ENCODE results near the gene TP53.
A peak's percentile ranks its signal among the peaks of the same experiment; 100 is the strongest.
"Not testable (repeated sequence)": the region's sequence is repeated elsewhere in the genome, so short reads cannot be mapped to it uniquely, and the experiment has no call there.

TP53 gene

GRCh38 chr17:7629939-7630571 is 57.2 kb downstream of the TP53 start, which contains the start of gene SHBG:
TSS of gene SHBG (plus strand) at chr17:7630135. CDS start at chr17:7630173, 38 bp downstream.
- no peak for DNase-seq

DNA sequence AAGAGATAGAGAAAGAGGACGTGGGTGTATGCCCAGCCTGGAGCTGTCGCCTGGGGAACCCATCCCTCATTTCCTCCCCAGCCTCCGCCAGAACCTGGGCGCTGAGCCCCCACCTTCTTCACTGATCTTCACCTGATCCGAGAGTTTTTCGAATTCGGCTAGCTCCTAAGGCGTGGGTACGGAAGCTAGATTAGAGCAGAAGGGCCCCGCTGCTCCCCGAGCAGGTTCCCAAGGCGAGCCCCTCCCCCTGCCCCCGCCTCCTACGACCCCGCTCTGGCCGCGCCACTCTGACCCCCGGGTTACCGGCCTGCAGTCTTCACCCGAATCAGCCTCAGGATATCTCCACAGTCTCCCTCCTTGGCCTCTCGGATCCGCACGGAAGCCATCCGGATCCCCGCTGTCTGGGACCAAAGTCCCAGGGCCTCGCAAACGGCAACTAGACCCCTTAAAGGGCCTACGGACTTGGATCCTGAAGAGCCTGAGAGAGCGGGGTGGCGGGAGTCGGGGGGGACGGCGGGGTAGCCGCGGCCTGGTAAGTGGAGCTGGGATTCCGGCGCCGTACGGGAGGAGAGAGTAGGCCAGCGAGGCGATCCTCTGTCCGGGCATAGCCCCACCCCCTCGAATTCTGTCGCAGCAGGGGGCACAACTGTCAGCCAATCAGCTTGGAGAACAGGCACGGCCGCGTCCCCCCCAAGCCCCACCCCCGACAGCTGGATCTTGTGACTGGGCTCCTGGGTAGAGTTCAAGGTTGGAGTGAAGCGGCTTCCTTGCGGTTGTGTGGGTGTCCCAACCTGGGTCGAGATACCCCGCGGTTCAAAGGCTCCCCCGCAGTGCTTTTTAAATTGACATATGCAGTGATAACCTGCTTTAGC is 59.8 kb downstream of the TP53 start, which contains the start of gene SAT2:
Gene SAT2 (minus strand): TSS at position 572 of the 872 bp plus-strand sequence. CDS start 186 bp downstream, at position 386.
- peak; percentile 89 to 90 for DNase-seq

- DNase-seq: no peak
Measured at GRCh38 chr17:7626956-7627249, 60.4 kb downstream of the TP53 start.

- DNase-seq: peak; percentile 74 to 75
Measured at GRCh38 chr17:7626307-7626706, 61.0 kb downstream of the TP53 start.

GRCh38 chr17:7625749-7626148 is 61.5 kb downstream of the TP53 start:
- not testable (repeated sequence) for DNase-seq

- DNase-seq: no peak
Measured at GRCh38 chr17:7623661-7624060, 63.6 kb downstream of the TP53 start.

DNA sequence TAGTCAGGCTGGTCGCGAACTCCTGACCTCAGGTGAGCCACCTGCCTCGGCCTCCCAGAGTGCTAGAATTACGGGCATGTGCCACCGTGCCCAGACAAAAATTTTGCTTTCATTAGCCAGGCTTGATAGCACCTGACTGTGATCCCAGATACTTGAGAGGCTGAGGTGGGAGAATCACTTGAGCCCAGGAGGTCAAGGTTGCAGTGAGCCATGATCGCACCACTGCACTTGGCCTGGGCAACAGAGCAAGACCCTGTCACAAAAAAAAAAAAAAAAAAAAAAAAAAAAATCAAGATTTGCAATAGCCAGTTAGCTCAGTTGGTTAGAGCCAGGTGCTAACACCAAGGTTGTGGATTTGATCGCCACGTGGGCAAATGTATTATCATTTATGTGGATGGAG is 66.5 kb downstream of the TP53 start:
- no peak for DNase-seq

- DNase-seq: no peak
Measured at GRCh38 chr17:7618608-7619007, 68.7 kb downstream of the TP53 start.

Measured in inflammatory macrophage treated with lipopolysaccharide for 1 hour (primary cell).